Measurements from ENCODE around the gene TUBA1C.

DNA sequence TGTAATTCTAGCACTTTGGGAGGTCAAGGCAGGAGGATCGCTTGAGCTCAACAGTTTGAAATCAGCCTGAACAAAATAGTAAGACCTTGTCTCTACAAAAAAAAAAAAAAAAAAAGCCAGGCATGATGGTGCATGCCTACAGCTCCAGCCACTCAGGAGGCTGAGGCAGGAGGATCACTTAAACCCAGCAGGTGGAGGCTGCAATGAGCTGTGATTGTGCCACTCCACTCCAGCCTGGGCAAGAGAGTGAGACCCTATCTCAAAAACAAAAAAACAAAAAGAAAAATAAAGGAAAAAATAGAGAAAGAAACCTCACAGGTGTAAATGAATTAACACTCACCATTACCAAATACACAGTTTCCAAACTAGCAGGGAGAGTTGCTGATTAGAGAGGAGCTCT lies 41.8 kb upstream of the TUBA1C start:
- no peak for TF ChIP-seq EZH2 (IDR thresholded peaks at IDR 0.05; ENCODE audit: low read length, unreplicated experiment)
- TF ChIP-seq, protein P1, sequence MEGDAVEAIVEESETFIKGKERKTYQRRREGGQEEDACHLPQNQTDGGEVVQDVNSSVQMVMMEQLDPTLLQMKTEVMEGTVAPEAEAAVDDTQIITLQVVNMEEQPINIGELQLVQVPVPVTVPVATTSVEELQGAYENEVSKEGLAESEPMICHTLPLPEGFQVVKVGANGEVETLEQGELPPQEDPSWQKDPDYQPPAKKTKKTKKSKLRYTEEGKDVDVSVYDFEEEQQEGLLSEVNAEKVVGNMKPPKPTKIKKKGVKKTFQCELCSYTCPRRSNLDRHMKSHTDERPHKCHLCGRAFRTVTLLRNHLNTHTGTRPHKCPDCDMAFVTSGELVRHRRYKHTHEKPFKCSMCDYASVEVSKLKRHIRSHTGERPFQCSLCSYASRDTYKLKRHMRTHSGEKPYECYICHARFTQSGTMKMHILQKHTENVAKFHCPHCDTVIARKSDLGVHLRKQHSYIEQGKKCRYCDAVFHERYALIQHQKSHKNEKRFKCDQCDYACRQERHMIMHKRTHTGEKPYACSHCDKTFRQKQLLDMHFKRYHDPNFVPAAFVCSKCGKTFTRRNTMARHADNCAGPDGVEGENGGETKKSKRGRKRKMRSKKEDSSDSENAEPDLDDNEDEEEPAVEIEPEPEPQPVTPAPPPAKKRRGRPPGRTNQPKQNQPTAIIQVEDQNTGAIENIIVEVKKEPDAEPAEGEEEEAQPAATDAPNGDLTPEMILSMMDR (conservative IDR thresholded peaks at IDR 0.05; ENCODE audit: low read depth, low read length), result no peak
